ENCODE measurements around the gene FOXP4. TPM values are rescaled to one million over a fixed set of nuclear protein-coding genes. Genes with fewer than 3 reads are reported as not detected.

FOXP4 gene
- total RNA-seq, 1 donor from 2014 or later = 40.7 TPM

DNA sequence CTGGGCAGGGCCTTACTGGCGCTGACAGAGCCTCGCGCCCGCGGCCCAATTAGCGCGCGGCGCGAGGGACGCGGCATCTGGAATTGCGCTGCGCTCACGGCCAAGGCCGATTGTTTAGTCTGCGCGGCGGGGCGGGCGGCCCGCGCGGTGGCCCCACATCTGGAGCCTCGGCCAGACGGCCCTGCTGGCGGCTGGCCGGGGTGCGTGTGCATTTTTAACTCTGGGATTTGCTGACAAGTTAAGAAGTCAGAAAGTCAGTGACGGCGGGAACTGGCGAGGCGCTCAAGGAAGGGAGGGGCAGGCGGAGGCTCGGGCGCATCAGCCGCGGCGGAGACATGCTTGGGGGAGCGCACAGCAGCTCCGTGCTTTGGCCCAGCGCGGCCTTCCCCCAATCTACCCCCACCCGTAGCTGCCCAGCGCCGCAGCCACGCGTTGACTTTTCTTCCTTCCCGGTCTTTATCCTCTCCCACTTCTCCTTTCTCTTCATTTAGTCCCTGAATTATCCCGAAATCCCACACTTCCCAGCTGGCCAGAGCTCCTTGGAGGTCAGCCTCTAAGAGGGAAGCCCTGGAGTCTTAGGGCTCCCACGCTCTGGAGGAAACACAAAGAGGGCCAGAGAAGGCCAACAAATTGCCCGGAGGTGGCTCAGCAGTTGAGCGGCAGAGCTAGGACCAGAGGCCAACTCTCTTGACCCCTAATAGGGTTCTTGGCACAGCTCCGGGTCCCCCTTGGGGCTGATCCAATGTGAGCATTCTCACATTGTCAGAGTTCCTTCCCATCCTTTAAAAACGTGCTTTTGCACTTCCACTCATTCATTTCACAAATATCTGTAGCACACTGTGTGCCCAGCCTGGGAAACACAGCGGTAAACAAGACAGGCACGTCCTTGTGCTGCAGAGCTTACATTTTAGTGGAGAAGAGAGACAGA, 40.8 kb upstream of the FOXP4 start:
- intact Hi-C loops (cut with micrococcal nuclease) = loop anchor here (1.0 to 2.0 kb wide), 4 partner anchors 27 to 76 kb away; partner anchors contain the start of gene FOXP4
- no peaks in the 10 kb centered on the region for H3K27me3 Mint-ChIP-seq
- DNase-seq = peak; percentile 66
- H3K27ac Mint-ChIP-seq = peak overlapping the region; percentile 92
- TF ChIP-seq, protein P1, sequence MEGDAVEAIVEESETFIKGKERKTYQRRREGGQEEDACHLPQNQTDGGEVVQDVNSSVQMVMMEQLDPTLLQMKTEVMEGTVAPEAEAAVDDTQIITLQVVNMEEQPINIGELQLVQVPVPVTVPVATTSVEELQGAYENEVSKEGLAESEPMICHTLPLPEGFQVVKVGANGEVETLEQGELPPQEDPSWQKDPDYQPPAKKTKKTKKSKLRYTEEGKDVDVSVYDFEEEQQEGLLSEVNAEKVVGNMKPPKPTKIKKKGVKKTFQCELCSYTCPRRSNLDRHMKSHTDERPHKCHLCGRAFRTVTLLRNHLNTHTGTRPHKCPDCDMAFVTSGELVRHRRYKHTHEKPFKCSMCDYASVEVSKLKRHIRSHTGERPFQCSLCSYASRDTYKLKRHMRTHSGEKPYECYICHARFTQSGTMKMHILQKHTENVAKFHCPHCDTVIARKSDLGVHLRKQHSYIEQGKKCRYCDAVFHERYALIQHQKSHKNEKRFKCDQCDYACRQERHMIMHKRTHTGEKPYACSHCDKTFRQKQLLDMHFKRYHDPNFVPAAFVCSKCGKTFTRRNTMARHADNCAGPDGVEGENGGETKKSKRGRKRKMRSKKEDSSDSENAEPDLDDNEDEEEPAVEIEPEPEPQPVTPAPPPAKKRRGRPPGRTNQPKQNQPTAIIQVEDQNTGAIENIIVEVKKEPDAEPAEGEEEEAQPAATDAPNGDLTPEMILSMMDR (IDR thresholded peaks at IDR 0.05) = no peak
- H3K9me3 Mint-ChIP-seq = no peaks in the 10 kb centered on the region
- POLR2A ChIA-PET = interaction anchor here (0.6 to 5.8 kb wide), 18 partner anchors 8 to 520 kb away, joined by 3 to 97 read pairs (median 4); partner anchors contain the start of genes FOXP4 and TOMM6
- peaks cover 43% of the 10 kb centered on the region for H3K4me1 Mint-ChIP-seq
- peak; percentile 86 for ATAC-seq (ENCODE audit: low read depth)
- H3K36me3 Mint-ChIP-seq (ENCODE audit: low read depth) = no peaks in the 10 kb centered on the region
- H3K4me3 Mint-ChIP-seq = peak overlapping the region; percentile 81
- CTCF ChIA-PET = interaction anchor here (0.7 to 1.7 kb wide), 3 partner anchors 81 to 277 kb away, joined by 3 to 7 read pairs (median 3); no protein-coding TSS in a partner anchor

DNA sequence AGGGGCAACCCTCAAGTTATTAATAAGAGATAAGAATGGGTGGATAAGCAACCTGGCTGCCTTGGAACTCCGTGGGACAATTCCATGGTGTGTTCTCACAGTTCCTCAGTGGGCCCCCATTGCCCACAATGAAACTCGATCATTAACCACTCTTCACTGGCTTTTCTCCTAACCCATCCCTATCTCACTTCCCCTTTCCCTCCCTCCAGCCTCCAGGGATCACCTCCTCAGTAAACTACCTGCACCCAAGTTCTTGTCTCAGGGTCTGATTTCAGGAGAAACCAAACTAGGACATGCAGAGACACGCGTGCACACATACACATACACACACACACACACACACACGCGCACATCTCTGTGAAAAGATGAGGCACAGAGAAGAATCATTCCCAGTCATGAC, 37.7 kb upstream of the FOXP4 start:
- DNase-seq (no peak), ATAC-seq (ENCODE audit: low read depth) (no peak)
- TF ChIP-seq, protein P1 (IDR thresholded peaks at IDR 0.05) = no peak
- Mint-ChIP-seq H3K36me3 (ENCODE audit: low read depth) (no peaks in the 10 kb centered on the region), H3K4me1 (peaks cover 27% of the 10 kb centered on the region), H3K9me3 (no peaks in the 10 kb centered on the region), H3K27me3 (no peaks in the 10 kb centered on the region), H3K27ac (no peak overlapping the region), H3K4me3 (no peak overlapping the region)
- intact Hi-C loops (cut with micrococcal nuclease) = no loop called here
- ChIA-PET CTCF (interaction anchor here (1.1 kb wide), 1 partner anchor 84 kb away, joined by 3 read pairs; no protein-coding TSS in a partner anchor), POLR2A (no interaction called here)

DNA sequence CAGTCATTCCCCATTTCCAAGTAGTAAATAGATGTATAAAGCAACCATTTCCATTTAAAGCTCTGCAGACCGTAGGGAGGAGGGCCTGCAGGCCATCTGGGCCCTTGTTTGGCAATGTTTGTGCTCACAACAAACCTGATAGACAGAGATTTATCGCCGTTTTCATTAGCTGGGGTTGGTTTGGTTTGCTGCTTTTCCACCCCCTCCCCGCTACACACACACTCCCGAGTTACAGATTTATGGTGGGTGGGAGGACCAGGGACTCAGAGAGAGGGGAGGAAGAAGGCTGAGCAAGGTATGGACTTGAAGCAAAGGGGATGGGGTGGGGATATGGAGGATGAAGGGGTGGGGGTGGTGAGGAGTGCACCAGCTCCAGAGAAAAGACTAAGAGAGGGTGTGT, 36.6 kb upstream of the FOXP4 start:
- H3K27me3 Mint-ChIP-seq = no peaks in the 10 kb centered on the region
- CTCF ChIA-PET = interaction anchor here (1.2 kb wide), 1 partner anchor 20 kb away, joined by 3 read pairs; no protein-coding TSS in a partner anchor
- intact Hi-C loops (cut with micrococcal nuclease) = no loop called here
- POLR2A ChIA-PET = no interaction called here
- DNase-seq (no peak), ATAC-seq (ENCODE audit: low read depth) (no peak)
- no peak overlapping the region for H3K27ac Mint-ChIP-seq
- no peak overlapping the region for H3K4me3 Mint-ChIP-seq
- H3K9me3 Mint-ChIP-seq = no peaks in the 10 kb centered on the region
- no peaks in the 10 kb centered on the region for H3K36me3 Mint-ChIP-seq (ENCODE audit: low read depth)
- TF ChIP-seq, protein P1 (IDR thresholded peaks at IDR 0.05) = no peak
- H3K4me1 Mint-ChIP-seq = peaks cover 21% of the 10 kb centered on the region

DNA sequence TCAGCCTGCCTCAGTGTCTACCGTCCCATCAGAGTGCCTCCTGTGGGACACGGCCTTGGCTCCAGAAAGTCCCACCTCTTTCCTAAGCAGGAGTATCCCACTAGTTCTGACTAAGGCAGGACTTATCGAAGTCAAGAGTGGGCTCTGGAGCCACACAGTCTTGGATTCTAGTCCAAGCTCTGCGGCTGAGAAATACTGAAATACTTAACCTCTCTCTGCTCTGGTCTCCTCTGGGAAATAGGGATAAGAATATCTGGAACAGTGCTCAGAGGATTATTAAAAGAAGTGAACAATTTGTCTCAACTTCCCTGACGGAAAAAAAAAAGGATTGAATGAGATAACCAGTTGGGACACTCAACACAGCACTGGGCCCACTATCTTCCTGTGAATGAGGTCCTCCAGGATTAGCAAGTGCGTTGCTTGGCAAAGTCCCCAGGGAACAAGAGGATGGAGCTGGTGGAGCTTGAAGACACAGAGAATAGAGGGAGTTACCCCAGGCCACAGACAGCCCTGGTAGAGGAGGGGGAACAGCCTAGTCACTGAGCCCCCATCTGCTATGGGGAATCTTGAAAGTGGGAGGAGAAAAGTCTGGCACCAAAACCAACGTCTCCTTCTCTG, 34.6 kb upstream of the FOXP4 start:
- DNase-seq (no peak), ATAC-seq (ENCODE audit: low read depth) (no peak)
- intact Hi-C loops (cut with micrococcal nuclease) = no loop called here
- CTCF ChIA-PET = interaction anchor here (0.7 kb wide), 2 partner anchors 42 to 194 kb away, joined by 3 read pairs; no protein-coding TSS in a partner anchor
- no peaks in the 10 kb centered on the region for H3K9me3 Mint-ChIP-seq
- no peaks in the 10 kb centered on the region for H3K36me3 Mint-ChIP-seq (ENCODE audit: low read depth)
- H3K27ac Mint-ChIP-seq = no peak overlapping the region
- TF ChIP-seq, protein P1 (IDR thresholded peaks at IDR 0.05) = no peak
- H3K27me3 Mint-ChIP-seq = no peaks in the 10 kb centered on the region
- POLR2A ChIA-PET = no interaction called here
- no peak overlapping the region for H3K4me3 Mint-ChIP-seq
- H3K4me1 Mint-ChIP-seq = peaks cover 3% of the 10 kb centered on the region

Measured in activated B cell treated with CpG ODN at 0.5 μM for 24 hours (primary cell).